Measurements from ENCODE around the gene GOLGA8B. TPM values are rescaled to one million over a fixed set of nuclear protein-coding genes. Genes with fewer than 3 reads are reported as not detected.
"Not testable (repeated sequence)": the region's sequence is repeated elsewhere in the genome, so short reads cannot be mapped to it uniquely, and the experiment has no call there.

Gene GOLGA8B
- total RNA-seq, 1 donor from 2014 or later = 31.3 TPM

GRCh38 chr15:34584330-34584668 lies 848 bp upstream of the GOLGA8B start:
- H3K27me3 ChIP-seq = no peaks in the 10 kb centered on the region
- DNase-seq (ENCODE audit: low spot score in 2 of 2) = no peak
- H3K9me3 ChIP-seq = no peaks in the 10 kb centered on the region
- peak overlapping the region; percentile 92 to 93 for H3K4me3 ChIP-seq
- TF ChIP-seq CTCF (IDR thresholded peaks at IDR 0.05) = no peak
- intact Hi-C loops (cut with DNase I) = loop anchor here (5.0 kb wide), 1 partner anchor 357 kb away; the partner anchor contains the start of gene EMC4
- peaks cover 7 to 19% of the 10 kb centered on the region in 2 donors for H3K4me1 ChIP-seq
- no peaks in the 10 kb centered on the region for H3K36me3 ChIP-seq
- H3K27ac ChIP-seq = no peak overlapping the region

- H3K4me1 ChIP-seq = peaks cover 7 to 19% of the 10 kb centered on the region in 2 donors
- DNase-seq (ENCODE audit: low spot score in 2 of 2) = no peak
- H3K27me3 ChIP-seq = no peaks in the 10 kb centered on the region
- no peak for TF ChIP-seq CTCF (IDR thresholded peaks at IDR 0.05)
- peak overlapping the region; percentile 31 to 58 for H3K27ac ChIP-seq
- intact Hi-C loops (cut with DNase I) = loop anchor here (5.0 kb wide), 1 partner anchor 355 kb away; the partner anchor contains the start of gene EMC4
- no peaks in the 10 kb centered on the region for H3K36me3 ChIP-seq
- H3K4me3 ChIP-seq = peak overlapping the region; percentile 92 to 93
- H3K9me3 ChIP-seq = no peaks in the 10 kb centered on the region
Observed at GRCh38 chr15:34582461-34583371, 735 bp downstream of the GOLGA8B start.

- H3K4me1 ChIP-seq = peaks cover 7 to 19% of the 10 kb centered on the region in 2 donors
- H3K27me3 ChIP-seq; H3K27ac ChIP-seq; H3K9me3 ChIP-seq; DNase-seq (ENCODE audit: low spot score in 2 of 2); H3K36me3 ChIP-seq: not testable (repeated sequence)
- intact Hi-C loops (cut with DNase I) = loop anchor here (5.0 kb wide), 1 partner anchor 355 kb away; the partner anchor contains the start of gene EMC4
- peak overlapping the region; percentile 92 to 93 for H3K4me3 ChIP-seq
Observed at GRCh38 chr15:34581687-34582460, 1.6 kb downstream of the GOLGA8B start.

GRCh38 chr15:34581043-34581365 lies 2.4 kb downstream of the GOLGA8B start:
- Histone ChIP-seq H3K27me3 (no peaks in the 10 kb centered on the region), H3K9me3 (no peaks in the 10 kb centered on the region), H3K27ac (no peak overlapping the region), H3K36me3 (no peaks in the 10 kb centered on the region), H3K4me3 (peak overlapping the region in 1 of 2 donors; percentile 5), H3K4me1 (peaks cover 7 to 19% of the 10 kb centered on the region in 2 donors)
- intact Hi-C loops (cut with DNase I) = loop anchor here (5.0 kb wide), 1 partner anchor 354 kb away; the partner anchor contains the start of gene EMC4
- TF ChIP-seq CTCF (IDR thresholded peaks at IDR 0.05) = no peak
- DNase-seq (ENCODE audit: low spot score in 2 of 2) = no peak

GRCh38 chr15:34580251-34581042 lies 3.0 kb downstream of the GOLGA8B start:
- not testable (repeated sequence) for H3K4me3 ChIP-seq; H3K27me3 ChIP-seq; DNase-seq (ENCODE audit: low spot score in 2 of 2); H3K36me3 ChIP-seq; H3K27ac ChIP-seq; H3K9me3 ChIP-seq
- intact Hi-C loops (cut with DNase I) = loop anchor here (5.0 kb wide), 1 partner anchor 353 kb away; the partner anchor contains the start of gene EMC4
- H3K4me1 ChIP-seq = peaks cover 7 to 19% of the 10 kb centered on the region in 2 donors

GRCh38 chr15:34578283-34578674 lies 5.2 kb downstream of the GOLGA8B start:
- Histone ChIP-seq H3K36me3 (no peaks in the 10 kb centered on the region), H3K4me3 (no peak overlapping the region), H3K4me1 (peaks cover 0 to 14% of the 10 kb centered on the region in 2 donors), H3K27me3 (no peaks in the 10 kb centered on the region), H3K27ac (no peak overlapping the region), H3K9me3 (no peaks in the 10 kb centered on the region)
- no peak for DNase-seq (ENCODE audit: low spot score in 2 of 2)
- TF ChIP-seq CTCF (IDR thresholded peaks at IDR 0.05) = no peak
- intact Hi-C loops (cut with DNase I) = no loop called here

- DNase-seq (ENCODE audit: low spot score in 2 of 2); intact Hi-C loops (cut with DNase I); H3K27me3 ChIP-seq; H3K36me3 ChIP-seq; H3K27ac ChIP-seq; H3K9me3 ChIP-seq; H3K4me3 ChIP-seq: not testable (repeated sequence)
- peaks cover 0 to 14% of the 10 kb centered on the region in 2 donors for H3K4me1 ChIP-seq
Observed at GRCh38 chr15:34577658-34578282, 5.7 kb downstream of the GOLGA8B start.

- H3K4me3 ChIP-seq; intact Hi-C loops (cut with DNase I); H3K4me1 ChIP-seq; H3K9me3 ChIP-seq; H3K36me3 ChIP-seq; H3K27ac ChIP-seq; DNase-seq (ENCODE audit: low spot score in 2 of 2); H3K27me3 ChIP-seq: not testable (repeated sequence)
Observed at GRCh38 chr15:34575035-34575434, 8.4 kb downstream of the GOLGA8B start.

All from ascending aorta (tissue), 2 donors.